CD4-positive, alpha-beta T cell (primary cell): ENCODE results near the gene R3HDM4. TPM values are rescaled to one million over a fixed set of nuclear protein-coding genes. Genes with fewer than 3 reads are reported as not detected.

Experiments used
- ATAC-seq: fragments of 200-7000 bp; cut with Tn5 transposase; one replicate; pipeline ENCODE4 v1.10.0; 2022; ENCODE audit warnings: mild to moderate bottlenecking; ENCODE audit not compliant: poor library complexity
- CTCF ChIA-PET: fragments of 350-600 bp; sonication (Branson Sonifier 250); formaldehyde crosslinking; loops from one replicate; lab custom pipeline; 2021; ENCODE audit warnings: antibody characterized with exemption, inconsistent platforms; lab: Charles Lee
- POLR2A ChIA-PET: fragments of 350-600 bp; sonication (Branson Sonifier 250); formaldehyde crosslinking; loops from one replicate; lab custom pipeline; 2021; ENCODE audit warnings: antibody characterized with exemption, inconsistent platforms; lab: Charles Lee
- DNase-seq, 14 experiments: peaks; one replicate each; pipeline ENCODE4 v3.0.0-alpha.2; 2013 to 2020; ENCODE audit warnings: mixed read lengths in 2 of 14
- H3K27ac ChIP-seq, 2 donors: one replicate each; pipeline versions ENCODE4 v1.5.1 to v1.7.0; 2013; ENCODE audit warnings: low read length in 2 of 2, low read depth in 1 of 2, mild to moderate bottlenecking in 1 of 2
- H3K27me3 ChIP-seq, 2 experiments: 1 replicate in 1 of 2; 2 replicates in 1 of 2; pipeline versions ENCODE4 v1.6.1 to v1.7.0; 2013; ENCODE audit warnings: low read length in 2 of 2, control low read depth in 1 of 2, mild to moderate bottlenecking in 1 of 2, moderate library complexity in 1 of 2; ENCODE audit not compliant: insufficient read depth in 2 of 2, control insufficient read depth in 1 of 2
- H3K36me3 ChIP-seq: one replicate; pipeline ENCODE4 v1.6.1; 2013; ENCODE audit warnings: low read length, control low read depth; ENCODE audit not compliant: insufficient read depth
- H3K4me1 ChIP-seq: one replicate; pipeline ENCODE4 v1.6.1; 2013; ENCODE audit warnings: low read length, control low read depth; ENCODE audit not compliant: insufficient read depth
- H3K4me3 ChIP-seq: one replicate; pipeline ENCODE4 v1.5.1; 2013; ENCODE audit warnings: mild to moderate bottlenecking, low read length, moderate library complexity
- H3K9me3 ChIP-seq, 2 experiments: 1 replicate in 1 of 2; 2 replicates in 1 of 2; pipeline versions ENCODE4 v1.6.1 to v1.7.0; 2013; ENCODE audit warnings: low read length in 2 of 2, mild to moderate bottlenecking in 2 of 2, control low read depth in 1 of 2, moderate library complexity in 1 of 2; ENCODE audit not compliant: control insufficient read depth in 1 of 2, insufficient read depth in 1 of 2
- H3K27ac Mint-ChIP-seq: one replicate; pipeline ENCODE4 v1.8.0; 2020; ENCODE audit warnings: mixed read lengths
- H3K27me3 Mint-ChIP-seq: one replicate; pipeline ENCODE4 v1.8.0; 2021; ENCODE audit warnings: mixed read lengths
- H3K36me3 Mint-ChIP-seq: one replicate; pipeline ENCODE4 v1.8.0; 2021; ENCODE audit warnings: low read depth, mixed read lengths
- H3K4me1 Mint-ChIP-seq: one replicate; pipeline ENCODE4 v1.8.0; 2021; ENCODE audit warnings: low read depth, mixed read lengths
- H3K4me3 Mint-ChIP-seq: one replicate; pipeline ENCODE4 v1.8.0; 2020; ENCODE audit warnings: mild to moderate bottlenecking, mixed read lengths
- H3K9me3 Mint-ChIP-seq: one replicate; pipeline ENCODE4 v1.8.0; 2020; ENCODE audit warnings: mixed read lengths
- CTCF ChIP-seq: fragments of 200-600 bp; IDR thresholded peaks from one replicate; pipeline ENCODE4 v1.8.0; 2022; ENCODE audit warnings: antibody characterized with exemption, mild to moderate bottlenecking
- intact Hi-C, 2 experiments: fragments of 100-400 bp; cut with DNase I in 1 of 2; cut with micrococcal nuclease in 1 of 2; formaldehyde crosslinking; loops; one replicate each; pipeline versions ENCODE4 v1.15.1 to v1.9.0; 2023 to 2025; cut with DNase I, micrococcal nuclease
- total RNA-seq, 174 experiments: library from RNA in 2 of 174; stranded (reverse) in 2 of 174; gene quantifications; one replicate each; pipeline ENCODE4 v1.2.3 and lab custom pipeline; 2021 to 2026

Gene R3HDM4
- total RNA-seq, 2 experiments from 2014 or later = 309 to 313 TPM

DNA sequence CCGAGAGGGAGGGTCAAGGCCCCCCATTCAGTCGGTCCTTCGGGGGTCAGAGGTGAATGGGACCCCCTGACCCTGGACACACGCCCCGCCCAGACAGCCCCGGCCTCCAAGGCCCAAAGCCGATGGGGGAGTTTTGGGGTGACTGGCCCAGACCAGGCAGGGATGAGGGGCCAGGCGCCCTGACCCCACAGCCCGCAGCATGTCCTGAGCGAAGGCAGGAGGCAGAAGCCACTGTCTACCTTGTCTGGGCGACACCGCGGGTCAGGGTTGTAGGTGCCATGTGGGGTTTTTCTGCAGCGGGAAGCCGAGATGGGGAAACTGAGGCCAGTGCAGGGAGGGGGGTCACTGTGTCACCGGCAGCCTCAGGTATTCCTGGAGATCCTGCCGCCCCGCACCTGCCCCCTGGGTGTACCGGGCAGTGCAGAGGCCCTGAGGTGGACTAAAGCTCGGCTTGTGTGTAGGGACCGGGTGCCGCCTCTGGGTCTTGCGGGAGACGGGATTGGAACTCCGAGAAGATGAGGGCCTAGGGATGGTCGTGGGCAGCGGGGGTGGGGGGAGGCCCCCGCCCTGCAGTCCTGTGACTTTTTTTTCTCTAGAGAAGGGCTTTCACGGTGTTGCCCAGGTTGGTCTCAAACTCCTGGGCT lies 21.3 kb upstream of the R3HDM4 start:
- H3K27me3 Mint-ChIP-seq = no peaks in the 10 kb centered on the region
- peaks cover 28% of the 10 kb centered on the region for H3K4me1 Mint-ChIP-seq
- DNase-seq = no peak
- ChIA-PET CTCF (no interaction called here), POLR2A (no interaction called here)
- Histone ChIP-seq H3K27ac (no peak overlapping the region), H3K9me3 (peaks cover 0 to 12% of the 10 kb centered on the region in 2 experiments), H3K4me3 (no peak overlapping the region), H3K27me3 (no peaks in the 10 kb centered on the region), H3K36me3 (no peaks in the 10 kb centered on the region), H3K4me1 (peaks cover 46% of the 10 kb centered on the region)
- no peak overlapping the region for H3K27ac Mint-ChIP-seq
- no peak overlapping the region for H3K4me3 Mint-ChIP-seq
- intact Hi-C loops = no loop called here
- H3K36me3 Mint-ChIP-seq = no peaks in the 10 kb centered on the region
- no peak for ATAC-seq
- H3K9me3 Mint-ChIP-seq = no peaks in the 10 kb centered on the region
- TF ChIP-seq CTCF = no peak

- intact Hi-C loops = no loop called here
- no peaks in the 10 kb centered on the region for H3K36me3 ChIP-seq
- H3K4me3 Mint-ChIP-seq = no peak overlapping the region
- H3K27ac Mint-ChIP-seq = no peak overlapping the region
- H3K4me3 ChIP-seq = no peak overlapping the region
- ChIA-PET POLR2A (interaction anchor here (0.8 to 1.7 kb wide), 3 partner anchors 50 to 73 kb away, joined by 3 to 4 read pairs (median 3); no protein-coding TSS in a partner anchor), CTCF (no interaction called here)
- no peak for TF ChIP-seq CTCF
- DNase-seq = no peak
- H3K4me1 ChIP-seq = peaks cover 44% of the 10 kb centered on the region
- H3K36me3 Mint-ChIP-seq = no peaks in the 10 kb centered on the region
- no peaks in the 10 kb centered on the region for H3K27me3 ChIP-seq
- peaks cover 0 to 12% of the 10 kb centered on the region in 2 experiments for H3K9me3 ChIP-seq
- no peak for ATAC-seq
- H3K27ac ChIP-seq = no peak overlapping the region
- no peaks in the 10 kb centered on the region for H3K9me3 Mint-ChIP-seq
- H3K4me1 Mint-ChIP-seq = peaks cover 26% of the 10 kb centered on the region
- H3K27me3 Mint-ChIP-seq = no peaks in the 10 kb centered on the region
Measured at GRCh38 chr19:933553-933882, 20.5 kb upstream of the R3HDM4 start.

DNA sequence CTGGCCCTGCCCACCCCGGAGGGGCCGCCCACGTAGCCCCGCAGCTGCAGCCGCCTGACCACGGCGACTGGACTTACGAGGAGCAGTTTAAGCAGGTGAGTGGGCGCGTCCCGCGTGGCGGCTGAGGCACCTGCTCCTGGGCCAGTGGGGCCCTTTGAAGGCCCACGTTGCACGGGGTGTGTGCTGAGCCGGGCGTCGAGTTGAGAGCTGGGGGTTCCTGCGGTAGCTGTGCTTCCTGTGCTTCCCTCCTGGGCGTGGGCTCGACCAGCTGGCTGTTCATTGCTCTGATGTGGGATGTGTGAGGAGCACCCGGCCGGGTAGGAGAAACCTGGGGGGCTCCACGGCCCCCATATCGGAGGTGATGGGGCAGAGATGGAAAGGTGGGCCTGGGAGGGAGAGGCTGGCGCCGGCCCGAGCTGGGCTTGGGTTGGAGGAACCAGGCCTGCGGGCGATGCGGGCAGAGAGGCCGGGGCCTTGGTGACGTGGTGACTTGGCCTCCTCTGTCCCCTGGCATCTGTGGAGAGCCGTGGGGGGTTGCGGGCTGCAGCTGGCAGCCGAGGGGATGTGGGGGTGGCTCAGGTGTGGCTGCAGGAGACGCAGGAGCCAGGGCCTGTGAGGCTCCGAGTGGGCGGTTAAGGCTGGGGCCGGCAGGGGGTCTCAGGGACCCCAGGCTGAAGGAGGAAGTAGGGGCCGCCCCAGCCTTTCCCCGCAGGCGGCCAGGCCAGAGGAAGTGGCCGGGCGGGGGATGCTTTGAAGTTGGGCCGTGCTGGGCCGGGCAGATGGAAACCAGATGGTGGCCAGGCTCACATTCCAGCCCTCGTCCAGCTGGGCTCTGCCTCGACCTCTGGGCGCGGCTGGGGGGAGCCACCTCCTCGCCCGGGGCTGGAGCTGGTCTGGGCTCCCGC lies 19.9 kb upstream of the R3HDM4 start:
- DNase-seq = peak in 8 of 14 experiments; percentile 29 to 73 (median 52)
- intact Hi-C loops = no loop called here
- peaks cover 20% of the 10 kb centered on the region for H3K4me1 Mint-ChIP-seq
- peak overlapping the region; percentile 22 for H3K27ac Mint-ChIP-seq
- Histone ChIP-seq H3K27me3 (no peaks in the 10 kb centered on the region), H3K4me1 (peaks cover 41% of the 10 kb centered on the region), H3K36me3 (no peaks in the 10 kb centered on the region), H3K27ac (peak overlapping the region in 1 of 2 donors; percentile 41), H3K4me3 (peak overlapping the region; percentile 19), H3K9me3 (peaks cover 0 to 11% of the 10 kb centered on the region in 2 experiments)
- no peaks in the 10 kb centered on the region for H3K9me3 Mint-ChIP-seq
- ATAC-seq = peak; percentile 79
- H3K27me3 Mint-ChIP-seq = no peaks in the 10 kb centered on the region
- ChIA-PET CTCF (no interaction called here), POLR2A (interaction anchor here (0.8 to 1.7 kb wide), 4 partner anchors 25 to 73 kb away, joined by 3 to 4 read pairs (median 3); no protein-coding TSS in a partner anchor)
- no peaks in the 10 kb centered on the region for H3K36me3 Mint-ChIP-seq
- H3K4me3 Mint-ChIP-seq = peak overlapping the region; percentile 77
- TF ChIP-seq CTCF = no peak
